HCT116 (cell line): Measurements from ENCODE around the gene ESRRA. TPM values are rescaled to one million over a fixed set of nuclear protein-coding genes. Genes with fewer than 3 reads are reported as not detected.

Experiments
- ATAC-seq: fragments of 200-7000 bp; cut with Tn5 transposase; 2 replicates; pipeline ENCODE4 v1.9.1; 2020; ENCODE audit warnings: mild to moderate bottlenecking, moderate library complexity
- BruUV-seq: library from RNA; stranded (reverse); fragments of 400-500 nt; replicated peaks from 2 replicates; lab custom pipeline; 2021; lab: Mats Ljungman, UMichigan
- CTCF ChIA-PET: fragments of 300-600 bp; sonication (Branson Sonifier 250); formaldehyde crosslinking; loops from one replicate; lab custom pipeline; 2021; ENCODE audit warnings: antibody characterized with exemption; lab: Charles Lee
- POLR2A ChIA-PET: fragments of 300-600, 350-600 bp; sonication (Branson Sonifier 250); formaldehyde crosslinking; loops from one replicate; lab custom pipeline; 2021; ENCODE audit warnings: antibody characterized with exemption; lab: Charles Lee
- RAD21 ChIA-PET, 2 experiments: fragments of 300-600 bp; sonication (Branson Sonifier 250); formaldehyde crosslinking; loops; one replicate each; lab custom pipeline; 2023; ENCODE audit warnings: low total read pairs in 2 of 2; ENCODE audit not compliant: uncharacterized antibody in 2 of 2, unreplicated experiment in 2 of 2, low non-redundant PET in 1 of 2; lab: Charles Lee
- DNase-seq: peaks from one replicate; pipeline ENCODE4 v3.0.0-alpha.2; 2010; ENCODE audit warnings: low read depth, low spot score
- H2AFZ ChIP-seq: fragments of 200-600 bp; shearing (Covaris generic), sonication (generic); 2 replicates; pipeline ENCODE4 v1.6.1; 2017; ENCODE audit warnings: low read depth, mixed run types, mixed read lengths, antibody characterized with exemption, low read length; ENCODE audit not compliant: poor library complexity, severe bottlenecking
- H3K27ac ChIP-seq: 2 replicates; pipeline ENCODE4 v1.5.1; 2012; ENCODE audit warnings: low read depth, low read length
- H3K27me3 ChIP-seq: fragments of 200-600 bp; sonication (generic); 2 replicates; pipeline ENCODE4 v1.6.1; 2016; ENCODE audit warnings: mixed run types, low read length, mixed read lengths; ENCODE audit not compliant: insufficient read depth
- H3K36me3 ChIP-seq, 2 experiments: fragments of 200-500 bp in 1 of 2; fragments of 200-600 bp in 1 of 2; sonication (Bioruptor generic) in 1 of 2; sonication (generic) in 1 of 2; 2 replicates each; pipeline versions ENCODE4 v1.5.1 to v1.6.1; 2014 to 2016; ENCODE audit warnings: low read length in 2 of 2, inconsistent platforms in 1 of 2, mixed read lengths in 1 of 2, mixed run types in 1 of 2; ENCODE audit not compliant: insufficient read depth in 2 of 2, control insufficient read depth in 1 of 2
- H3K4me1 ChIP-seq, 2 experiments: fragments of 200-600 bp in 1 of 2; sonication (generic) in 1 of 2; 2 replicates each; pipeline versions ENCODE4 v1.5.1 to v1.6.1; 2012 to 2017; ENCODE audit warnings: low read length in 2 of 2, inconsistent platforms in 1 of 2, mild to moderate bottlenecking in 1 of 2, mixed read lengths in 1 of 2, mixed run types in 1 of 2, moderate library complexity in 1 of 2; ENCODE audit not compliant: insufficient read depth in 2 of 2, control insufficient read depth in 1 of 2
- H3K4me2 ChIP-seq: fragments of 200-600 bp; sonication (generic); 2 replicates; pipeline ENCODE4 v1.6.1; 2017; ENCODE audit warnings: mixed run types, low read length, mixed read lengths
- H3K4me3 ChIP-seq, 2 experiments: fragments of 200-600 bp in 1 of 2; sonication (generic) in 1 of 2; replicated peaks in 1 of 2; 2 replicates each; pipeline ENCODE4 v1.5.1; 2011 to 2016; ENCODE audit warnings: low read length in 2 of 2, control low read depth in 1 of 2, low read depth in 1 of 2, mild to moderate bottlenecking in 1 of 2, mixed read lengths in 1 of 2, mixed run types in 1 of 2
- H3K79me2 ChIP-seq: fragments of 200-600 bp; sonication (generic); 2 replicates; pipeline ENCODE4 v1.6.1; 2017; ENCODE audit warnings: mild to moderate bottlenecking, mixed run types, low read length, moderate library complexity, mixed read lengths; ENCODE audit not compliant: insufficient read depth
- H3K9ac ChIP-seq: fragments of 200-600 bp; sonication (generic); 2 replicates; pipeline ENCODE4 v1.6.1; 2016; ENCODE audit warnings: low read length, mixed read lengths
- H3K9me2 ChIP-seq: fragments of 200-600 bp; sonication (generic), shearing (Covaris generic); 2 replicates; pipeline ENCODE4 v1.6.1; 2017; ENCODE audit warnings: mixed run types, mild to moderate bottlenecking, moderate library complexity; ENCODE audit not compliant: insufficient read depth
- H3K9me3 ChIP-seq, 2 experiments: fragments of 200-500 bp in 1 of 2; fragments of 200-600 bp in 1 of 2; sonication (Bioruptor generic) in 1 of 2; sonication (generic) in 1 of 2; 2 replicates each; pipeline ENCODE4 v1.6.1; 2014 to 2017; ENCODE audit warnings: low read length in 2 of 2, mixed read lengths in 2 of 2, inconsistent platforms in 1 of 2, low read depth in 1 of 2, mild to moderate bottlenecking in 1 of 2, mixed run types in 1 of 2, moderate library complexity in 1 of 2; ENCODE audit not compliant: control insufficient read depth in 1 of 2, insufficient read depth in 1 of 2
- H4K20me1 ChIP-seq: fragments of 200-600 bp; sonication (generic), shearing (Covaris generic); 2 replicates; pipeline ENCODE4 v1.6.1; 2017; ENCODE audit warnings: mixed run types, mild to moderate bottlenecking, moderate library complexity; ENCODE audit not compliant: insufficient read depth
- FOSL1 ChIP-seq: IDR thresholded peaks from 2 replicates; pipeline ENCODE4 v1.6.1; 2012; ENCODE audit warnings: low read depth
- TCF7L2 ChIP-seq: IDR thresholded peaks from 2 replicates; pipeline ENCODE4 v1.7.0; 2011; ENCODE audit warnings: borderline replicate concordance, inconsistent platforms; ENCODE audit not compliant: insufficient read depth, insufficient read length; ENCODE audit errors: extremely low read depth
- intact Hi-C: fragments of 100-400 bp; cut with micrococcal nuclease; formaldehyde crosslinking; loops from 2 replicates; pipeline ENCODE4 v1.10.0; 2022
- total RNA-seq: library from RNA; stranded (reverse); gene quantifications from one replicate; pipeline ENCODE4 v1.2.1, GENCODE V29; 2021; ENCODE audit not compliant: unreplicated experiment
- TF ChIP-seq, protein P1 (sequence below), 3 experiments: fragments of 200-600 bp in 1 of 3; sonication (generic) in 1 of 3; IDR thresholded peaks in 2 of 3; conservative IDR thresholded peaks in 1 of 3; 2 replicates each; pipeline ENCODE4 v1.5.1; 2012 to 2017; ENCODE audit warnings: low read depth in 2 of 3, low read length in 2 of 3, antibody characterized with exemption in 1 of 3, borderline replicate concordance in 1 of 3, control low read depth in 1 of 3, mild to moderate bottlenecking in 1 of 3, mixed read lengths in 1 of 3, mixed run types in 1 of 3, moderate library complexity in 1 of 3; ENCODE audit not compliant: insufficient read depth in 1 of 3

Gene ESRRA
- total RNA-seq, 1 experiment from 2014 or later = 62.7 TPM

DNA sequence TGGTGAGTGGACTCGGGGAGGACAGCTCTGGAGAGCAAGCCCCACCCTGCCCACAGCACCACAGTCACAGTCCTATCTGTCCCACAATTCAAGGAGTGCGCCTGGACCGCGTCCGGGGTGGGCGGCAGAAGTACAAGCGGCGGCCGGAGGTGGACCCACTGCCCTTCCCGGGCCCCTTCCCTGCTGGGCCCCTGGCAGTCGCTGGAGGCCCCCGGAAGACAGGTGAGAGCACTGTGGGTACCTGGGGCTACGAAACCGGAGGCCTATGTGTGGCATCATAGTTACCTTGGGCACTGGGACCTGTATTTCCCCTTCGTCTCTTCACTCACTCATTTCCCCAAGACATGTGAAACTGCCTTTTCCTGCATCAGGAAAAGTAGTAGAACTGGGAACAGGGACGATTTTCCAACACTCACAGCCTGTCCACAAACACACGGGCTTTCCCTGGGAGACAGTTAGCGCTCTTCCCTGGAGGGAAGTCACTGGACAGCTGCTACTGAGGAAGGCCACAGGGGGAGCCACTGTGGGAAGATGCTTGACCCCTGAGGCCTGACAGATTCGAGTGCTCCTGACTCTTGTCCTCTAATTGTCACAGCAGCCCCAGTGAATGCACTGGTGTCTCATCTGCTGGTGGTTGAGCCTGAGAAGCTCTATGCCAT is 9.0 kb downstream of the ESRRA start:
- no peak overlapping the region for H3K9ac ChIP-seq
- no peaks in the 10 kb centered on the region for H4K20me1 ChIP-seq
- H3K9me3 ChIP-seq = no peaks in the 10 kb centered on the region
- H3K4me3 ChIP-seq = no peak overlapping the region
- no peak overlapping the region for H3K4me2 ChIP-seq
- H3K36me3 ChIP-seq = peaks cover 0 to 23% of the 10 kb centered on the region in 2 experiments; a peak in 2 of 4 replicates
- ChIA-PET POLR2A (interaction anchor here (1.0 to 2.0 kb wide), 2 partner anchors 10 to 17 kb away, joined by 5 to 6 read pairs; no protein-coding TSS in a partner anchor), CTCF (interaction anchor here (1.3 to 2.4 kb wide), 3 partner anchors 10 to 42 kb away, joined by 4 to 8 read pairs (median 5); no protein-coding TSS in a partner anchor), RAD21 (no interaction called here)
- no peak for DNase-seq
- peak overlapping the region; percentile 18; the same call in 1 of the 2 replicates for H3K27ac ChIP-seq
- no peak overlapping the region for H2AFZ ChIP-seq
- peaks cover 44% of the 10 kb centered on the region for H3K79me2 ChIP-seq
- no peak for ATAC-seq
- H3K27me3 ChIP-seq = no peaks in the 10 kb centered on the region
- TF ChIP-seq, protein P1, sequence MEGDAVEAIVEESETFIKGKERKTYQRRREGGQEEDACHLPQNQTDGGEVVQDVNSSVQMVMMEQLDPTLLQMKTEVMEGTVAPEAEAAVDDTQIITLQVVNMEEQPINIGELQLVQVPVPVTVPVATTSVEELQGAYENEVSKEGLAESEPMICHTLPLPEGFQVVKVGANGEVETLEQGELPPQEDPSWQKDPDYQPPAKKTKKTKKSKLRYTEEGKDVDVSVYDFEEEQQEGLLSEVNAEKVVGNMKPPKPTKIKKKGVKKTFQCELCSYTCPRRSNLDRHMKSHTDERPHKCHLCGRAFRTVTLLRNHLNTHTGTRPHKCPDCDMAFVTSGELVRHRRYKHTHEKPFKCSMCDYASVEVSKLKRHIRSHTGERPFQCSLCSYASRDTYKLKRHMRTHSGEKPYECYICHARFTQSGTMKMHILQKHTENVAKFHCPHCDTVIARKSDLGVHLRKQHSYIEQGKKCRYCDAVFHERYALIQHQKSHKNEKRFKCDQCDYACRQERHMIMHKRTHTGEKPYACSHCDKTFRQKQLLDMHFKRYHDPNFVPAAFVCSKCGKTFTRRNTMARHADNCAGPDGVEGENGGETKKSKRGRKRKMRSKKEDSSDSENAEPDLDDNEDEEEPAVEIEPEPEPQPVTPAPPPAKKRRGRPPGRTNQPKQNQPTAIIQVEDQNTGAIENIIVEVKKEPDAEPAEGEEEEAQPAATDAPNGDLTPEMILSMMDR (IDR thresholded peaks at IDR 0.05 in 2 of 3, conservative IDR thresholded peaks at IDR 0.05 in 1 of 3; ENCODE audit: borderline replicate concordance in 1 of 3, insufficient read depth in 1 of 3, low read depth in 2 of 3, low read length in 2 of 3) = peak in 2 of 3 experiments; percentile 44 to 47; a peak in 3 of 6 replicates
- TF ChIP-seq FOSL1 (no peak), TCF7L2 (no peak)
- peaks cover 7 to 31% of the 10 kb centered on the region in 2 experiments; a peak in 3 of 4 replicates for H3K4me1 ChIP-seq
- BruUV-seq = no TSS peak
- no peaks in the 10 kb centered on the region for H3K9me2 ChIP-seq
- intact Hi-C loops = no loop called here
